ENCODE data around the gene NTRK1.
A peak's percentile ranks its signal among the peaks of the same experiment; 100 is the strongest.

GRCh38 chr1:156816561-156817328, 43.9 kb upstream of the NTRK1 start, which contains the start of gene SH2D2A:
- TF ChIP-seq MAX (IDR thresholded peaks at IDR 0.05; ENCODE audit: low read depth, low read length) (no peak), POLR2A (IDR thresholded peaks at IDR 0.05; ENCODE audit: extremely low read depth, insufficient read length) (peak; percentile 16)
